ENCODE results near the gene LIME1.
A peak's percentile ranks its signal among the peaks of the same experiment; 100 is the strongest.

The LIME1 gene

DNA sequence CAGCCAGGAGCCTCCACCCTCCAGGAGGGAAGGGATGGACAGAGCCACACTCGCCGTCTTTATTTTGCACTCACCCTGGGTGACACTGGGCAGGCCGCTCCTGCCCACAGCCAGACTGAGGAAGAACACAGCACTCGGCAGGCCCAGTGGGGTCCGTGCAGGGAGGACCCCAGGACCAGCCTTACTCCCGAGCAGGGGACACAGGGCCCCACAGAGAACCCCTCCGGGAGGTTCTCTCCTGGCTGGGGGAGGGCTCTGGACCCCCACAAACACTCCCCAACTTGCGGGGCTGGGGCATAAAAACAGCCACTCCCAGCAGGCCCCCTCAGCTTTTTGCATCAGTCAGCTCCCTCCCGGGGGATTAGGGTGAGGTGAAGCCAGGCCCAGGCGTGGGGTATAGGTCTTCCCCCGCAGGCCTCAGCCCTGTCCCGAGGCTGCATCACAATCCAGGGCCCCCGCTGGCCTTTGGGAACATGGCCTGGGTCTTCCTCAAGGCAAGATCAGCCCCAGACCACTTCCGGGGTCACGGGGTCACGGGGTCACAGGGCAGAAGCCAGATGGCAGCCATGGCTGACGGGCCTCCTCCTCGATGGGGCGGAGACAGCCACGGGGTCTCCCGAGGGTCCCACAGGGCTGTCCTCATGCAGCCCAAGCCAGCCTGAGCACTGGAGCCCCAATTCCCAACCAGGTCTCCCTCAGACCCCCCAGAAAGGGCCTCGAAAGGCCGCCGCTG, 36.8 kb upstream of the LIME1 start:
- peaks cover 39% of the 10 kb centered on the region for H3K4me1 ChIP-seq (ENCODE audit: control insufficient read depth, insufficient read depth, low read length)
- no peak for DNase-seq (ENCODE audit: low read depth)
- no peaks in the 10 kb centered on the region for H3K9me3 ChIP-seq (ENCODE audit: control insufficient read depth, low read length)

DNA sequence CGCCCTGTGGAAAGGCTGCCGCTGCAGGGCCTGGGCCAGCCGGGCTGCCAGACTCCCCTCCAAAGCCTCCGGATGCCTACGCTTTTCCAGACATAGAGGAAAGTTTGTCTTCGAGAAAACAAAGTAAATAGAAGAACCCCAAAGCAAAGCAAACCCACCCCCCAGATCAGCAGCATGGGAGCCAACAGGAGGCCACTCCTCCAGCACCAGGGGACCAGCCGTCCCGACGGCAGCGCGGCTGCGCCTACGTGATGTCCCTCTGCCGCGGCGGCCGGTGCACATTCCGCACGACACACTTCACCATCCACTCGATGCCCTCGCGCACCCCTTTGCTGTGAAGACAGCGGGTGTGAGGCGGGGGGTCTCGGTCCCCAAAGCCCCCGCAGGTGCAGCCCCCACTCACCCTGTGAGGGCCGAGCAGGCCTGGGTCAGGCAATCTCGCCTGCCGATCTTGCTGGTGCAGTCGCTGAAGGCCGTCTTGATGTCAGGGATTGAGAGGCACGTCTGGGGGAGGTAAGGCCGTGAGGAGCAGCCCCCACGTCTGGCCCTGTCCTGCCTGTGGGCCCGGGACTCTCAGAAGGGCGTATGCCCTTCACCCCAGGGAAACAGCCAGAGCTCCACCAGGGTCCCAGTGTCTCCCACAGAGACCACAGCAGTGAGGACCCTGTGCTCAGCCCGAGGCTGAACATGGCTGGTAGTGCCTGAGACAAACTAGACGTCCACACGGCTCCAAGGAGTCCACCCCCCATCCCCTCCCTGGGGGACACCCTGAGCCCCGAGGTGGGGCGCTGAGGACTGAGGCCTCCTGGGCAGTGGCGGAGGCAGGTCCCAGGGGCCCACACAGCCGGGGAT, 36.0 kb upstream of the LIME1 start:
- peaks cover 38% of the 10 kb centered on the region for H3K4me1 ChIP-seq (ENCODE audit: control insufficient read depth, insufficient read depth, low read length)
- no peaks in the 10 kb centered on the region for H3K27me3 ChIP-seq (replicated peaks; ENCODE audit: control insufficient read depth, insufficient read depth, low read length)
- DNase-seq (ENCODE audit: low read depth): no peak
- H3K9ac ChIP-seq (ENCODE audit: low read length): no peak overlapping the region
- H3K36me3 ChIP-seq (ENCODE audit: control insufficient read depth, insufficient read depth, low read length, severe bottlenecking): peaks cover 20% of the 10 kb centered on the region
- no peaks in the 10 kb centered on the region for H3K9me3 ChIP-seq (ENCODE audit: control insufficient read depth, low read length)
- no peak overlapping the region for H3K4me3 ChIP-seq (ENCODE audit: low read length)

More for the DNA sequence above, 36.8 kb upstream of the LIME1 start:
- Histone ChIP-seq H3K4me3 (ENCODE audit: low read length) (no peak overlapping the region), H3K36me3 (ENCODE audit: control insufficient read depth, insufficient read depth, low read length, severe bottlenecking) (peaks cover 12% of the 10 kb centered on the region), H3K27me3 (replicated peaks; ENCODE audit: control insufficient read depth, insufficient read depth, low read length) (no peaks in the 10 kb centered on the region), H3K9ac (ENCODE audit: low read length) (peak overlapping the region; percentile 83)

DNA sequence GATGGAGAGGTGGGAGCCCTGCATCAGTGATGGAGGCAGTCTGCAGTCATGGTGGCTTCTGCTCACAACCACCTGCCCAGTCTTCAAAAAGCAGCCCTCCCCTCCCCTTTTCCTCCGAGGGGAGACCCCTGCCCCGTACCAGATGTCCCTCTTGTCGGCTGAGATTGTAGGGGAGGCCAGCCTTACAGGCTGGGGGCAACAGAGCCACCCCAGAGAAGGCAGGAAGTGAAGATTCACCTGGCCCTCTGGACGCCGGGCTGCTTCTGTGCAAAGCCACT, 35.5 kb upstream of the LIME1 start:
- no peak for DNase-seq (ENCODE audit: low read depth)
- peaks cover 25% of the 10 kb centered on the region for H3K36me3 ChIP-seq (ENCODE audit: control insufficient read depth, insufficient read depth, low read length, severe bottlenecking)

DNA sequence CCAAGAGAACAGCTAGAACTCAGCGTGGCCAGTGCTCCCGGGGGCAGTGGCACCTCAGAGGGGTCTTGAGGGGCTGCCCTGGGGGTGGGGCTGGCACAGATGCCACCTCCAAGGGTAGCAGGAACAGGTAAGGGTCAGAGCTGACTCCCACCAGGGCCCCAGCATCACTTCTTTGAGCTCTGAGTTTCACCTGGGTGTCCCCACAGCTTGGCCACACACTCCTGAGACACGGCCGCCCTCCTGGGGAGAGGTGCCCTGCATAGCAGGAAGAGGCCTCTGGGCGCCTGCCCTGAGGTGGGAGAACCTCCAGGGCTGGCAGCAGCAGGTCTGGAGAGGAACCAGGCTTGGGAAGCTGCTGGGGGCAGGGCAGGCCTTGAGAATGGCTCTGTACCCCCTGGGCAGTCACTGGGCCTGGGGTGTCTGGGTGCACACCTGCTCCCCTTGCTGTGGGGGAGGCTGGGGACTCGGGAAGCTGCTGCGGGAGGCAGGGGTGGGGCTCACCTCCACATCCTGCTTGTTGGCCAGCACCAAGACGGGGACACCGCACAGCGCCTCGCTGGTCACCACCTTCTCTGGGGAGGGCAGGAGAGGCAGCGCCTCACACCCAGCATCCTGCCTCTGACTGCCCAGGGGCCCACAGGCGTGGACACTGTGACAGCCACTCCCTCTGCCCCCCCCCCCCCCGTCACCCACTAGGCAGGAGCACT, 35.0 kb upstream of the LIME1 start:
- Histone ChIP-seq H3K4me1 (ENCODE audit: control insufficient read depth, insufficient read depth, low read length) (peaks cover 41% of the 10 kb centered on the region), H3K9ac (ENCODE audit: low read length) (no peak overlapping the region), H3K9me3 (ENCODE audit: control insufficient read depth, low read length) (no peaks in the 10 kb centered on the region), H3K27me3 (replicated peaks; ENCODE audit: control insufficient read depth, insufficient read depth, low read length) (no peaks in the 10 kb centered on the region), H3K4me3 (ENCODE audit: low read length) (no peak overlapping the region), H3K36me3 (ENCODE audit: control insufficient read depth, insufficient read depth, low read length, severe bottlenecking) (peaks cover 25% of the 10 kb centered on the region)
- DNase-seq (ENCODE audit: low read depth): no peak

More for the DNA sequence above, 35.5 kb upstream of the LIME1 start:
- Histone ChIP-seq H3K4me1 (ENCODE audit: control insufficient read depth, insufficient read depth, low read length) (peaks cover 36% of the 10 kb centered on the region), H3K4me3 (ENCODE audit: low read length) (no peak overlapping the region), H3K27me3 (replicated peaks; ENCODE audit: control insufficient read depth, insufficient read depth, low read length) (no peaks in the 10 kb centered on the region), H3K9me3 (ENCODE audit: control insufficient read depth, low read length) (no peaks in the 10 kb centered on the region), H3K9ac (ENCODE audit: low read length) (no peak overlapping the region)

DNA sequence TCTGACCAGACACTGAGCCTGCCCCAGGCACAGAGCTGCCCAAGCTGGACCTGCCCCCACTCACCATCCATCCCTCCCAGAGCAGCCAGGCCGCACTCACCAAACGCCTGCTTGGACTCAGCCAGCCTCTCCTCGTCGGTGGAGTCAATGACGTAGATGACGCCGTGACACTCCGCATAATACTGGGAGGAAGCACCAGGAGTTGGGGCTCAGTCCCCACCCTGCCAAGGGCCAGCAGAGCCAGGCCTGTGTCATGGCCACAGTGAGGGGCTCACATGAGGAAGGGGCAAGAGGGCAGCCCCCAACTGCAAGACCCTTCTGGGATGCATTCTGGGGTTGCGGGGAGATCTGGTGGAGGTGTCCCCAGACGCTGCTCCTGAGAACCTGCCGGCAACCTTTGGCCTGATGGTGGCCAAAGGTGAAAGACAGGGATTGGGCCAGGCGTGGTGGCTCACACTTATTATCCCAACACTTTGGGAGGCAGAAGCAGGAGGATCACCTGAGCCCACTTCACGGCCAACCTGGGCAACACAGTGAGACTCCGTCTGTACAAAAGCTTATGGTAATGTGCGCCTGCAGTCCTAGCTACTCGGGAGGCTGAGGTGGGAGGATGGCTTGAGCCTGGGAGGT, 34.3 kb upstream of the LIME1 start:
- DNase-seq (ENCODE audit: low read depth): no peak
- Histone ChIP-seq H3K4me1 (ENCODE audit: control insufficient read depth, insufficient read depth, low read length) (peaks cover 38% of the 10 kb centered on the region), H3K4me3 (ENCODE audit: low read length) (no peak overlapping the region), H3K36me3 (ENCODE audit: control insufficient read depth, insufficient read depth, low read length, severe bottlenecking) (peaks cover 25% of the 10 kb centered on the region), H3K27me3 (replicated peaks; ENCODE audit: control insufficient read depth, insufficient read depth, low read length) (no peaks in the 10 kb centered on the region), H3K9me3 (ENCODE audit: control insufficient read depth, low read length) (no peaks in the 10 kb centered on the region), H3K9ac (ENCODE audit: low read length) (no peak overlapping the region)

DNA sequence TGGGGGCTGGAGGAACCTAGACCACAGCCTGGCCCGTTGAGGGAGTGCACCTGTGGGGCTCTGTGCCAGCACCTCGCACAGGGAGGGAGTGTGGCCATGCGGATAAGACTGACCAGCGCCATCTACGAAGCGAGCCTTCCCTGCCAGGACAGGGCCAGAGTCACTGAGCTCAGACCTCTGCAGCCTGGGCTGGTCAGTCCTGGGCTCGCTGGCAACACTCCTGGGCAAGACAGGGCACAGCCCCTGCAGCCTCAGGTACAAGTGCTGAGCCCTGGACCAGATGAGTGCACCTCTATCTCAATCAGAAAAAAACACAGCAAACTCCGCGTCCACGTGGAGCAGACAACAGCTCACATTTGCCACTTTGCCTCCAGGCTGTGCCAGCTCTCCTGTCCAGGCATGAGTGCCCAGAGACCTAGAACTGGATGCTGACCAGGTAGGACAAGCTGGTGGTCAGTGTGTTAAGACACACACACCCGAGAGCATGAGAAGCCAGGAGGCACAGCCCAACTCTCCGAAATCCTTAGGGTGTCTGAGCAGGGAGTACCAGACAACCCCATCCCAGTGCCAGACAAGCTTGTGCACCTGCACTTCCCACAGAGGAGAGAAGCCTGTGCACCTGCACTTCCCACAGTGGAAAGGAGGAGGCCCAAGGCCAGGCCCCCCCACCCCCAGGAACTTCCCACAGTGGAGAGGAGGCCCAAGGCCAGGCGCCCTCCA, 33.6 kb upstream of the LIME1 start:
- Histone ChIP-seq H3K4me3 (ENCODE audit: low read length) (no peak overlapping the region), H3K9me3 (ENCODE audit: control insufficient read depth, low read length) (no peaks in the 10 kb centered on the region), H3K27me3 (replicated peaks; ENCODE audit: control insufficient read depth, insufficient read depth, low read length) (no peaks in the 10 kb centered on the region), H3K36me3 (ENCODE audit: control insufficient read depth, insufficient read depth, low read length, severe bottlenecking) (peaks cover 25% of the 10 kb centered on the region), H3K9ac (ENCODE audit: low read length) (no peak overlapping the region), H3K4me1 (ENCODE audit: control insufficient read depth, insufficient read depth, low read length) (peaks cover 30% of the 10 kb centered on the region)
- DNase-seq (ENCODE audit: low read depth): no peak

DNA sequence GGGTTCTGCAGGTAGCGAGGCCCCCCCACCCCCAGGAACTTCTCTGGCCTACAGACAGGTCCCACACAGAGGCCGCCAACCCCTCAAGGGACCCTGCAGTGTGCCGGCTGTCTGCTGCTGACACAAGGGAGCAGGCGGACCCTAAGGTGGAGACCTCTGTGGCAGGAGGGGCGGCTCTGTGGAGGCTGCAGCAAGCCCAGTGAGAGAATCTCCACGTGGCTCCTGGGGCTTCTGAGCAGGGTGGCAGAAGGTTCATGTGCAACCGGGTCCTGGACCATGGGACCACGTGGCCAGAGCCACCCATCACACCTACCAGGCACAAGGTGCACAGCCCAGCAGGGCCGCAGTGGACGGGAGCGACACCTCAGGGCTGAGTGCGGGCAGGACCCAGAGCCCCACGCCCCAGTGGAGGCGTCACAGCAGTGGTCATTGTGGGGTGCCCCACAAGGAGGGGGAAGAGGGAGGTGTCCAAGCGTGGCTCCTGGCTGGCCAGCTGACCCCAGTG, 32.9 kb upstream of the LIME1 start:
- H3K36me3 ChIP-seq (ENCODE audit: control insufficient read depth, insufficient read depth, low read length, severe bottlenecking): peaks cover 25% of the 10 kb centered on the region
- H3K9ac ChIP-seq (ENCODE audit: low read length): no peak overlapping the region
- H3K4me1 ChIP-seq (ENCODE audit: control insufficient read depth, insufficient read depth, low read length): peaks cover 25% of the 10 kb centered on the region
- H3K9me3 ChIP-seq (ENCODE audit: control insufficient read depth, low read length): no peaks in the 10 kb centered on the region
- no peak overlapping the region for H3K4me3 ChIP-seq (ENCODE audit: low read length)
- DNase-seq (ENCODE audit: low read depth): no peak
- no peaks in the 10 kb centered on the region for H3K27me3 ChIP-seq (replicated peaks; ENCODE audit: control insufficient read depth, insufficient read depth, low read length)

DNA sequence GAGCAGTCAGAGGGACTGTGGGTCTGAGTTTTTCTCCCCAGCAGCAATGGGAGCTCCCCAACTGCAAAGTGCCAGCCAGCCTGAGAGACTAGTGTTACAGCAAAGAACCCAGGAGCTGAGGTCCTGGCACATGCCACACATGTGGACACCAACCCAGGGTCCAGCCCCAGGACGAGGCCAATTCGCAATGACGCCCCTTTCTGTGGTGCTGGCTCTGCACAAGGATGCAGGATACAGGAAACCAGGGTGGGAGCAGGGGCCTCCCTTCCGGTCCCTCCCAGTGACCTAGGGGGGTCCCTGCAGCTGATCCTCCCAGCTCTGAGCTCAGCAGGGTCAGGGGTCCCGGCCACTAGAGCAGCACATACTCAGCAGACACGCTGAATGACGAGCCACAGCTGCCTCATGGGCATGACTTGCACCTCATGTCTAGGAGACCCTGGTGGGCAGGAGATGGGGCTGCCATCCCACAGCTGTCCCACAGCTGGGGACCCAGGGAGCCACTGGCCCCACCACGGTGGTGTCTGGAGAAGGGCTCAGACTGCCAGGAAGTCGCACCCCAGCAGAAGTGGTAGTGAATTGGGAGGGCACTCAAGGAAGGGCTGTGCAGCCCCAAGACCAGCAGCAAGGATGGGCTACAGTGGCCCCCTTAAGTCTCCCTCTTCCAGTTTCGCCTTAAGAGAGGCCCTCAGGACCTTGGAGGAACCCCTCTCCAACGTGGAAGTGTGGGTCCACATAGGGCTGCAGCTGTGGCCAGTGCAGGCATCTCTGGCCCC, 32.3 kb upstream of the LIME1 start:
- DNase-seq (ENCODE audit: low read depth): no peak
- peaks cover 28% of the 10 kb centered on the region for H3K36me3 ChIP-seq (ENCODE audit: control insufficient read depth, insufficient read depth, low read length, severe bottlenecking)
- H3K9ac ChIP-seq (ENCODE audit: low read length): no peak overlapping the region
- no peaks in the 10 kb centered on the region for H3K27me3 ChIP-seq (replicated peaks; ENCODE audit: control insufficient read depth, insufficient read depth, low read length)
- peaks cover 25% of the 10 kb centered on the region for H3K4me1 ChIP-seq (ENCODE audit: control insufficient read depth, insufficient read depth, low read length)
- H3K9me3 ChIP-seq (ENCODE audit: control insufficient read depth, low read length): no peaks in the 10 kb centered on the region
- H3K4me3 ChIP-seq (ENCODE audit: low read length): no peak overlapping the region

DNA sequence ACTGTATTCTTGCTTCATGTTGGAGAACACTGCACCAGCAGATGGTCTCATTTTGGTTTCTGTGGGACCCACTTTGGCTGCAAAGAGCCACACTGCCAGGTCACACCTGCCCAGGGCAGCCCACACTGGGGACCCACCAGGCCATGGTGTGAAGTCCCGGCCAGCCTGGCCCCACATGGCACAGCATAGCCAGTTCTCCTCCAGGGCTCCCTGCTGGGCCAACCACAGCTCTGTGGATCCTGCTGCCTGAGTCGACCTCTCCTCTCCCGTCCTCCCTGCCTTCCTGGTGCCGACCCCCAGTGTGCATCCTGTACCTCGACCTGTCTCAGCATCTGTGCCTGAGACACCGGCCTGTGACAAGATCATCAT, 31.7 kb upstream of the LIME1 start:
- Histone ChIP-seq H3K27me3 (replicated peaks; ENCODE audit: control insufficient read depth, insufficient read depth, low read length) (no peaks in the 10 kb centered on the region), H3K36me3 (ENCODE audit: control insufficient read depth, insufficient read depth, low read length, severe bottlenecking) (peaks cover 32% of the 10 kb centered on the region), H3K4me3 (ENCODE audit: low read length) (no peak overlapping the region), H3K9me3 (ENCODE audit: control insufficient read depth, low read length) (no peaks in the 10 kb centered on the region), H3K9ac (ENCODE audit: low read length) (no peak overlapping the region), H3K4me1 (ENCODE audit: control insufficient read depth, insufficient read depth, low read length) (peaks cover 24% of the 10 kb centered on the region)
- no peak for DNase-seq (ENCODE audit: low read depth)

Measured in adipocyte (in vitro differentiated cells).